Progenitor cell of endocrine pancreas (in vitro differentiated cells): Measurements from ENCODE around the gene NRXN3. TPM values are rescaled to one million over a fixed set of nuclear protein-coding genes. Genes with fewer than 3 reads are reported as not detected.

Experiments used
- DNase-seq: peaks from one replicate; pipeline ENCODE4 v3.0.0; 2021; ENCODE audit warnings: low spot score; ENCODE audit not compliant: unreplicated experiment
- H3K27ac Mint-ChIP-seq: 2 replicates; pipeline ENCODE4 v1.8.0; 2021; ENCODE audit warnings: mild to moderate bottlenecking, moderate library complexity, mixed read lengths
- H3K27me3 Mint-ChIP-seq: 2 replicates; pipeline ENCODE4 v1.8.0; 2021; ENCODE audit warnings: mixed read lengths
- H3K36me3 Mint-ChIP-seq: 2 replicates; pipeline ENCODE4 v1.8.0; 2022; ENCODE audit warnings: mixed read lengths; ENCODE audit not compliant: insufficient read depth
- H3K4me1 Mint-ChIP-seq: 2 replicates; pipeline ENCODE4 v1.8.0; 2021; ENCODE audit warnings: low read depth, mixed read lengths
- H3K4me3 Mint-ChIP-seq: 2 replicates; pipeline ENCODE4 v1.8.0; 2021; ENCODE audit warnings: low read depth, mild to moderate bottlenecking, moderate library complexity, mixed read lengths
- H3K9me3 Mint-ChIP-seq: 2 replicates; pipeline ENCODE4 v1.8.0; 2021; ENCODE audit warnings: low read depth, mixed read lengths
- CTCF ChIP-seq: fragments of 200-600 bp; sonication (generic); IDR thresholded peaks from one replicate; pipeline ENCODE4 v1.5.0; 2021; ENCODE audit warnings: antibody characterized with exemption, mild to moderate bottlenecking; ENCODE audit not compliant: unreplicated experiment
- total RNA-seq: library from RNA; stranded (reverse); gene quantifications from 2 replicates; pipeline ENCODE4 v1.2.1, GENCODE V29; 2021

Gene NRXN3
- total RNA-seq, 1 donor from 2014 or later: 22.1 TPM

- Mint-ChIP-seq H3K27ac (no peak overlapping the region), H3K9me3 (peaks cover 5% of the 10 kb centered on the region), H3K36me3 (no peaks in the 10 kb centered on the region), H3K4me1 (no peaks in the 10 kb centered on the region), H3K27me3 (no peaks in the 10 kb centered on the region), H3K4me3 (no peak overlapping the region)
- no peak for TF ChIP-seq CTCF
- DNase-seq: no peak
Measured at GRCh38 chr14:79487632-79488031, 1317.5 kb downstream of the NRXN3 start.

- H3K4me1 Mint-ChIP-seq: peaks cover 3% of the 10 kb centered on the region
- H3K4me3 Mint-ChIP-seq: no peak overlapping the region
- peaks cover 5% of the 10 kb centered on the region for H3K9me3 Mint-ChIP-seq
- no peak for DNase-seq
- H3K27me3 Mint-ChIP-seq: no peaks in the 10 kb centered on the region
- TF ChIP-seq CTCF: no peak
- H3K27ac Mint-ChIP-seq: no peak overlapping the region
- no peaks in the 10 kb centered on the region for H3K36me3 Mint-ChIP-seq
Measured at GRCh38 chr14:79491161-79491560, 1321.0 kb downstream of the NRXN3 start.

- Mint-ChIP-seq H3K9me3 (peaks cover 5% of the 10 kb centered on the region), H3K27me3 (no peaks in the 10 kb centered on the region)
Measured at GRCh38 chr14:79493081-79493645, 1323.0 kb downstream of the NRXN3 start.

GRCh38 chr14:79496701-79497100 lies 1326.5 kb downstream of the NRXN3 start:
- Mint-ChIP-seq H3K27me3 (no peaks in the 10 kb centered on the region), H3K9me3 (no peaks in the 10 kb centered on the region), H3K36me3 (no peaks in the 10 kb centered on the region), H3K4me1 (peaks cover 9% of the 10 kb centered on the region), H3K27ac (no peak overlapping the region), H3K4me3 (no peak overlapping the region)
- no peak for DNase-seq
- no peak for TF ChIP-seq CTCF

More at GRCh38 chr14:79493081-79493645, 1323.0 kb downstream of the NRXN3 start:
- no peaks in the 10 kb centered on the region for H3K36me3 Mint-ChIP-seq
- no peak overlapping the region for H3K4me3 Mint-ChIP-seq
- no peak for TF ChIP-seq CTCF
- DNase-seq: no peak
- no peak overlapping the region for H3K27ac Mint-ChIP-seq
- peaks cover 3% of the 10 kb centered on the region for H3K4me1 Mint-ChIP-seq

- no peak overlapping the region for H3K27ac Mint-ChIP-seq
- no peaks in the 10 kb centered on the region for H3K9me3 Mint-ChIP-seq
- no peaks in the 10 kb centered on the region for H3K27me3 Mint-ChIP-seq
- no peak for DNase-seq
- no peak overlapping the region for H3K4me3 Mint-ChIP-seq
- TF ChIP-seq CTCF: no peak
- no peaks in the 10 kb centered on the region for H3K36me3 Mint-ChIP-seq
- peaks cover 12% of the 10 kb centered on the region for H3K4me1 Mint-ChIP-seq
Measured at GRCh38 chr14:79500489-79500888, 1330.3 kb downstream of the NRXN3 start.
